CD4-positive, alpha-beta T cell (primary cell): Measurements from ENCODE around the gene DCTD. TPM values are rescaled to one million over a fixed set of nuclear protein-coding genes. Genes with fewer than 3 reads are reported as not detected.

ENCODE experiments used
- ATAC-seq: fragments of 200-7000 bp; cut with Tn5 transposase; one replicate; pipeline ENCODE4 v1.10.0; 2022; ENCODE audit warnings: mild to moderate bottlenecking; ENCODE audit not compliant: poor library complexity
- CTCF ChIA-PET: fragments of 350-600 bp; sonication (Branson Sonifier 250); formaldehyde crosslinking; loops from one replicate; lab custom pipeline; 2021; ENCODE audit warnings: antibody characterized with exemption, inconsistent platforms; lab: Charles Lee
- POLR2A ChIA-PET: fragments of 350-600 bp; sonication (Branson Sonifier 250); formaldehyde crosslinking; loops from one replicate; lab custom pipeline; 2021; ENCODE audit warnings: antibody characterized with exemption, inconsistent platforms; lab: Charles Lee
- DNase-seq, 14 experiments: peaks; one replicate each; pipeline ENCODE4 v3.0.0-alpha.2; 2013 to 2020; ENCODE audit warnings: mixed read lengths in 2 of 14
- H3K27ac ChIP-seq, 2 donors: one replicate each; pipeline versions ENCODE4 v1.5.1 to v1.7.0; 2013; ENCODE audit warnings: low read length in 2 of 2, low read depth in 1 of 2, mild to moderate bottlenecking in 1 of 2
- H3K27me3 ChIP-seq, 2 experiments: 1 replicate in 1 of 2; 2 replicates in 1 of 2; pipeline versions ENCODE4 v1.6.1 to v1.7.0; 2013; ENCODE audit warnings: low read length in 2 of 2, control low read depth in 1 of 2, mild to moderate bottlenecking in 1 of 2, moderate library complexity in 1 of 2; ENCODE audit not compliant: insufficient read depth in 2 of 2, control insufficient read depth in 1 of 2
- H3K36me3 ChIP-seq: one replicate; pipeline ENCODE4 v1.6.1; 2013; ENCODE audit warnings: low read length, control low read depth; ENCODE audit not compliant: insufficient read depth
- H3K4me1 ChIP-seq: one replicate; pipeline ENCODE4 v1.6.1; 2013; ENCODE audit warnings: low read length, control low read depth; ENCODE audit not compliant: insufficient read depth
- H3K4me3 ChIP-seq: one replicate; pipeline ENCODE4 v1.5.1; 2013; ENCODE audit warnings: mild to moderate bottlenecking, low read length, moderate library complexity
- H3K9me3 ChIP-seq, 2 experiments: 1 replicate in 1 of 2; 2 replicates in 1 of 2; pipeline versions ENCODE4 v1.6.1 to v1.7.0; 2013; ENCODE audit warnings: low read length in 2 of 2, mild to moderate bottlenecking in 2 of 2, control low read depth in 1 of 2, moderate library complexity in 1 of 2; ENCODE audit not compliant: control insufficient read depth in 1 of 2, insufficient read depth in 1 of 2
- H3K27ac Mint-ChIP-seq: one replicate; pipeline ENCODE4 v1.8.0; 2020; ENCODE audit warnings: mixed read lengths
- H3K27me3 Mint-ChIP-seq: one replicate; pipeline ENCODE4 v1.8.0; 2021; ENCODE audit warnings: mixed read lengths
- H3K36me3 Mint-ChIP-seq: one replicate; pipeline ENCODE4 v1.8.0; 2021; ENCODE audit warnings: low read depth, mixed read lengths
- H3K4me1 Mint-ChIP-seq: one replicate; pipeline ENCODE4 v1.8.0; 2021; ENCODE audit warnings: low read depth, mixed read lengths
- H3K4me3 Mint-ChIP-seq: one replicate; pipeline ENCODE4 v1.8.0; 2020; ENCODE audit warnings: mild to moderate bottlenecking, mixed read lengths
- H3K9me3 Mint-ChIP-seq: one replicate; pipeline ENCODE4 v1.8.0; 2020; ENCODE audit warnings: mixed read lengths
- CTCF ChIP-seq: fragments of 200-600 bp; IDR thresholded peaks from one replicate; pipeline ENCODE4 v1.8.0; 2022; ENCODE audit warnings: antibody characterized with exemption, mild to moderate bottlenecking
- intact Hi-C, 2 experiments: fragments of 100-400 bp; cut with DNase I in 1 of 2; cut with micrococcal nuclease in 1 of 2; formaldehyde crosslinking; loops; one replicate each; pipeline versions ENCODE4 v1.15.1 to v1.9.0; 2023 to 2025; cut with DNase I, micrococcal nuclease
- total RNA-seq, 174 experiments: library from RNA in 2 of 174; stranded (reverse) in 2 of 174; gene quantifications; one replicate each; pipeline ENCODE4 v1.2.3 and lab custom pipeline; 2021 to 2026

DCTD gene
- total RNA-seq, 2 experiments from 2014 or later = 49.4 to 54.3 TPM

GRCh38 chr4:182928061-182928460 is 10.9 kb upstream of the DCTD start:
- H3K4me1 ChIP-seq = no peaks in the 10 kb centered on the region
- no peaks in the 10 kb centered on the region for H3K36me3 ChIP-seq
- no peaks in the 10 kb centered on the region for H3K27me3 ChIP-seq
- H3K27ac ChIP-seq = no peak overlapping the region
- Mint-ChIP-seq H3K9me3 (no peaks in the 10 kb centered on the region), H3K4me3 (no peak overlapping the region), H3K36me3 (no peaks in the 10 kb centered on the region), H3K27me3 (peaks cover 31% of the 10 kb centered on the region), H3K27ac (no peak overlapping the region), H3K4me1 (peaks cover 5% of the 10 kb centered on the region)
- DNase-seq (peak in 2 of 14 experiments; percentile 15 to 26), ATAC-seq (no peak)
- POLR2A ChIA-PET = no interaction called here
- H3K9me3 ChIP-seq = no peaks in the 10 kb centered on the region
- TF ChIP-seq CTCF = no peak
- CTCF ChIA-PET = no interaction called here
- H3K4me3 ChIP-seq = no peak overlapping the region
- intact Hi-C loops = loop anchor here in 1 of 2 experiments (2.0 kb wide), 1 partner anchor 1787 kb away; no protein-coding TSS in a partner anchor

GRCh38 chr4:182927505-182927904 is 10.3 kb upstream of the DCTD start:
- intact Hi-C loops = no loop called here

GRCh38 chr4:182925855-182926254 is 8.7 kb upstream of the DCTD start:
- peaks cover 5% of the 10 kb centered on the region for H3K4me1 Mint-ChIP-seq
- ATAC-seq (no peak), DNase-seq (no peak)
- Histone ChIP-seq H3K27ac (no peak overlapping the region), H3K27me3 (no peaks in the 10 kb centered on the region), H3K9me3 (no peaks in the 10 kb centered on the region), H3K4me1 (no peaks in the 10 kb centered on the region), H3K36me3 (no peaks in the 10 kb centered on the region), H3K4me3 (no peak overlapping the region)
- no peak overlapping the region for H3K27ac Mint-ChIP-seq
- TF ChIP-seq CTCF = no peak
- intact Hi-C loops = loop anchor here (1.0 kb wide), 1 partner anchor 448 kb away; no protein-coding TSS in a partner anchor
- H3K9me3 Mint-ChIP-seq = no peaks in the 10 kb centered on the region
- CTCF ChIA-PET = interaction anchor here (1.5 kb wide), 1 partner anchor 13 kb away, joined by 4 read pairs; no protein-coding TSS in a partner anchor
- H3K36me3 Mint-ChIP-seq = no peaks in the 10 kb centered on the region
- POLR2A ChIA-PET = interaction anchor here (0.6 kb wide), 1 partner anchor 961 kb away, joined by 3 read pairs; no protein-coding TSS in a partner anchor
- H3K4me3 Mint-ChIP-seq = no peak overlapping the region
- H3K27me3 Mint-ChIP-seq = peaks cover 33% of the 10 kb centered on the region

More at GRCh38 chr4:182927505-182927904, 10.3 kb upstream of the DCTD start:
- ChIA-PET CTCF (no interaction called here), POLR2A (no interaction called here)
- Histone ChIP-seq H3K27ac (no peak overlapping the region), H3K27me3 (no peaks in the 10 kb centered on the region), H3K4me3 (no peak overlapping the region), H3K9me3 (no peaks in the 10 kb centered on the region), H3K36me3 (no peaks in the 10 kb centered on the region), H3K4me1 (no peaks in the 10 kb centered on the region)
- H3K9me3 Mint-ChIP-seq = no peaks in the 10 kb centered on the region
- no peak for TF ChIP-seq CTCF
- peaks cover 5% of the 10 kb centered on the region for H3K4me1 Mint-ChIP-seq
- ATAC-seq = no peak
- H3K4me3 Mint-ChIP-seq = no peak overlapping the region
- H3K27ac Mint-ChIP-seq = no peak overlapping the region
- no peak for DNase-seq
- H3K36me3 Mint-ChIP-seq = no peaks in the 10 kb centered on the region
- H3K27me3 Mint-ChIP-seq = peaks cover 33% of the 10 kb centered on the region
